NCI-H69 (cell line): ENCODE measurements around the gene PSMD8.
A peak's percentile ranks its signal among the peaks of the same experiment; 100 is the strongest.

ENCODE experiments used
- DNase-seq: peaks from one replicate; lab custom pipeline; 2025; lab: John Stamatoyannopoulos, UW

PSMD8 gene

GRCh38 chr19:38374332-38375097 is at the start of gene PSMD8:
TSS of gene PSMD8 (plus strand) at chr19:38374571. CDS start at chr19:38374602, 31 bp downstream.
- DNase-seq, result peak; percentile 100

- no peak for DNase-seq
These were observed 47.8 kb upstream of the PSMD8 start for GRCh38 chr19:38326591-38326990.

- DNase-seq, result no peak
These were observed 44.7 kb upstream of the PSMD8 start for GRCh38 chr19:38329651-38330050.

GRCh38 chr19:38331728-38332127 is 42.6 kb upstream of the PSMD8 start:
- DNase-seq, result no peak

GRCh38 chr19:38333245-38333644 is 41.1 kb upstream of the PSMD8 start:
- DNase-seq, result no peak

- DNase-seq, result peak; percentile 99
These were observed 38.3 kb upstream of the PSMD8 start for GRCh38 chr19:38335949-38336637.

GRCh38 chr19:38336638-38337359 is 37.6 kb upstream of the PSMD8 start:
- peak; percentile 97 for DNase-seq

- DNase-seq, result no peak
These were observed 37.1 kb upstream of the PSMD8 start for GRCh38 chr19:38337360-38337653.

- DNase-seq, result peak; percentile 37
These were observed 35.4 kb upstream of the PSMD8 start for GRCh38 chr19:38339011-38339410.

- no peak for DNase-seq
These were observed 33.4 kb upstream of the PSMD8 start for GRCh38 chr19:38340927-38341326.

- DNase-seq, result no peak
These were observed 27.5 kb upstream of the PSMD8 start for GRCh38 chr19:38346837-38347236.

GRCh38 chr19:38350883-38351282 is 23.5 kb upstream of the PSMD8 start:
- no peak for DNase-seq

- peak; percentile 65 for DNase-seq
These were observed 22.4 kb upstream of the PSMD8 start for GRCh38 chr19:38351865-38352395.

- peak; percentile 69 for DNase-seq
These were observed 21.8 kb upstream of the PSMD8 start for GRCh38 chr19:38352611-38353010.

- peak; percentile 38 for DNase-seq
These were observed 18.3 kb upstream of the PSMD8 start for GRCh38 chr19:38355728-38356725.

- no peak for DNase-seq
These were observed 16.3 kb upstream of the PSMD8 start for GRCh38 chr19:38358071-38358470.

GRCh38 chr19:38359242-38360021 is 14.9 kb upstream of the PSMD8 start:
- no peak for DNase-seq

GRCh38 chr19:38360351-38360750 is 14.0 kb upstream of the PSMD8 start:
- peak; percentile 23 for DNase-seq

GRCh38 chr19:38360839-38361631 is 13.3 kb upstream of the PSMD8 start:
- DNase-seq, result no peak

GRCh38 chr19:38361633-38362075 is 12.7 kb upstream of the PSMD8 start:
- DNase-seq, result peak; percentile 92
